Activated CD8-positive, alpha-beta memory T cell treated with anti-CD3 and anti-CD28 coated beads, Interleukin-2, amount 50 U/mL, for 1 hour (primary cell): ENCODE results near the gene HEXIM1.

ENCODE experiments used
- DNase-seq: peaks from one replicate; pipeline ENCODE4 v3.0.0-alpha.2; 2020; ENCODE audit errors: extremely low read depth

HEXIM1 gene

GRCh38 chr17:45148183-45149036, at the start of gene HEXIM1:
HEXIM1 (plus strand) TSS chr17:45148475; CDS start chr17:45149191, 716 bp downstream.
- peak; percentile 99 for DNase-seq

GRCh38 chr17:45098869-45099616, 49.2 kb upstream of the HEXIM1 start:
- DNase-seq = peak; percentile 40

GRCh38 chr17:45101546-45101882, 46.8 kb upstream of the HEXIM1 start:
- DNase-seq = no peak

- no peak for DNase-seq
Measured at GRCh38 chr17:45101883-45102811, 46.1 kb upstream of the HEXIM1 start.

- no peak for DNase-seq
Measured at GRCh38 chr17:45102856-45103255, 45.4 kb upstream of the HEXIM1 start.

- no peak for DNase-seq
Measured at GRCh38 chr17:45103269-45103795, 44.9 kb upstream of the HEXIM1 start.

GRCh38 chr17:45104029-45104428, 44.2 kb upstream of the HEXIM1 start:
- DNase-seq = no peak

GRCh38 chr17:45104497-45104896, 43.8 kb upstream of the HEXIM1 start:
- no peak for DNase-seq

GRCh38 chr17:45104907-45105624, 43.2 kb upstream of the HEXIM1 start:
- no peak for DNase-seq

GRCh38 chr17:45106096-45106495, 42.2 kb upstream of the HEXIM1 start:
- no peak for DNase-seq

- no peak for DNase-seq
Measured at GRCh38 chr17:45106582-45106981, 41.7 kb upstream of the HEXIM1 start.

GRCh38 chr17:45107293-45108010, 40.8 kb upstream of the HEXIM1 start:
- DNase-seq = no peak

GRCh38 chr17:45108051-45108450, 40.2 kb upstream of the HEXIM1 start:
- no peak for DNase-seq

- DNase-seq = no peak
Measured at GRCh38 chr17:45108595-45109521, 39.4 kb upstream of the HEXIM1 start.

GRCh38 chr17:45110676-45111611, 37.3 kb upstream of the HEXIM1 start:
- no peak for DNase-seq

GRCh38 chr17:45111850-45112249, 36.4 kb upstream of the HEXIM1 start:
- no peak for DNase-seq

GRCh38 chr17:45112559-45113423, 35.5 kb upstream of the HEXIM1 start:
- no peak for DNase-seq
